ENCODE measurements around the gene PCSK9.

PCSK9 gene

GRCh38 chr1:55059302-55060132, 20.2 kb downstream of the PCSK9 start:
- no peak for DNase-seq (ENCODE audit: low read depth in 2 of 2)

DNA sequence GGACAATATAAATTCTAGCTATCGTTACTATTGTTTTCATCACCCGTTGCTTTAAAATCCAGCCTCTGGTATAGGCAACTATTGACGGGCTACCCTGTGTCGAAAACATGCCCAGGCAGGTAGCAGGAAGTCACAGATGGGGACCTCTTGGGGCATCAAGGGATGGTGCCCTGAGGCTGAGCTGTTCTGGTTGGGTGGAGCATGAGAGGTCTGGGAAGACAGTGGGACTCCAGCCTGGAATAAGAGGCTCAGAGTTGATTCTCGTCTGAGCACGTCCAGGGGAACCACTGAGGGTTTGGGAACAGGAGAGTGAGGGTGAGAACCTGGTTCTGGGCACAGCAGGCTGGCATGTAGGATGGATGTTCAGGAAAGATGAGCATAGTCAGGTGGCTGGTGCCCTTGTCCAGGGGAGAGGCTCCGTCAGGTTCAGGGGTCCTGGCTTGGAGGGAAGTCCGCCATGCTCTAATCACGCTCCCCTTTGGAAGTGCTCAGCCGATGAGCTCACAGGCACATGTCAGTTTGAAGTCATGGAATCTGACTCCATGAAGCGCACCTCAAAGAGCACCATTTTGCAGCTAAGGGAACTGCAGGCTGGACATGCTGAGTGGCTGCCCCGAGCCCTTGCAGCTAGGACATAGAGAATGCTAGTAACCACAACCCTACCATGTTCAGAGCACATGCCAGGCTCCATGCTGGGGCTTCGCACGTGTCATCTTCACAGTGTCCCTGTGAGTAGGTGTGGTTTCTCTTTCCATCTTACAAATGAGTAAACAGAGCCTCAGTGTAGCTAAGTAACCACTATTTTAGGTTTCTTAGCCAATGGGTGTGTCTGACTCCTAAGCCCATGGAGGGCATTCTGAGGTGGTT, 21.0 kb downstream of the PCSK9 start:
- DNase-seq (ENCODE audit: low read depth in 2 of 2) = no peak

- no peak for DNase-seq (ENCODE audit: low read depth in 2 of 2)
These were observed 21.8 kb downstream of the PCSK9 start for GRCh38 chr1:55061000-55061705.

- DNase-seq (ENCODE audit: low read depth in 2 of 2) = no peak
These were observed 22.5 kb downstream of the PCSK9 start for GRCh38 chr1:55061706-55062321.

DNA sequence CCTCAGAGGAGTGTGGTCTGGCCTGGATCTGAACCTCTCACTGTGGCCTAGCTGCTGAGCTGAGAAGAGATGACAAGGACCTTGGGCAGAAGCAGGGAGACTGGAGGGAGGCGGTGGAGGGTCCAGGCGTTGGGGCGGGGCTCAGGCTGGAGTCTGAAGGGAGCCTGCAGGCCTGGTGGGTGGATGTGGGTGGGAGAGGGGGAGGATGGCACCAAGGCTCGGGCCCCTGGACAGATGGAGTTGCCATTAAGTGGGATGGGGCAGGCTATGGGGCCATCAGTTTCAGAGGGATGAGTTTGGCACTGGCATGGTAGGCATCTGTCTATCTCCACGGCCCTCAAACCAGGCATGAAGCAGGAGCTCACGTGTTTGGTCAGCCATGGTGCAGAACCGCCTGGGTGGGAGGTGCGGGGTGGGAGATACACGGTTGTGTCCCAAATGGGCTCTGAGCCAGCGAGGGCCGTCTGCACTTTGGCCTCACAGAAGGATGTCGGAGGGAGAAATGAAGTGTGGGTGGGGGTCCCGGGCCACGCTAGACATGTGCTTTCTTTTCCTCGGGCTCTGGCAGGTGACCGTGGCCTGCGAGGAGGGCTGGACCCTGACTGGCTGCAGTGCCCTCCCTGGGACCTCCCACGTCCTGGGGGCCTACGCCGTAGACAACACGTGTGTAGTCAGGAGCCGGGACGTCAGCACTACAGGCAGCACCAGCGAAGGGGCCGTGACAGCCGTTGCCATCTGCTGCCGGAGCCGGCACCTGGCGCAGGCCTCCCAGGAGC, 23.6 kb downstream of the PCSK9 start:
- no peak for DNase-seq (ENCODE audit: low read depth in 2 of 2)

GRCh38 chr1:55063577-55063942, 24.2 kb downstream of the PCSK9 start:
- no peak for DNase-seq (ENCODE audit: low read depth in 2 of 2)

- DNase-seq (ENCODE audit: low read depth in 2 of 2) = no peak
These were observed 24.8 kb downstream of the PCSK9 start for GRCh38 chr1:55064071-55064581.

GRCh38 chr1:55064861-55065263, 25.5 kb downstream of the PCSK9 start:
- DNase-seq (ENCODE audit: low read depth in 2 of 2) = no peak

DNA sequence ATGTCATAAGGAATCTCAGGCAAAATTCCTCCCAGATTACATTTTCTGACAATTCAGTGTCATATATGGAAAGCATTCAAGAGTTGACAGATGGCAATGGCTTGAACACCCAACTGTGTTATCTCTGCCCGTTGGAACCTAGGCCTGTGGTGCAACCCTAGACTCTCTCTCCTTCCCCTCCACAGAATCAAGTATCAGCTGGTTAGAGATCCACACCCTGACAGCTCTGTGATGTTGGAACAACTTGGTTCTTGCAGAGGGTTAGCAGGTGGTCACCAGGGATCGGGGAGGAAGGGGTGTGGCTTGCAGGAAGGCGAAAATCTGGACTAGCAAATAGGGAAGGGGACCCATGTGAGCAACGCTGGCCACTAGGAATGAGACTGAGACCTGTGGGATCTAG, 26.3 kb downstream of the PCSK9 start:
- DNase-seq (ENCODE audit: low read depth in 2 of 2) = no peak

GRCh38 chr1:55067022-55067778, 27.9 kb downstream of the PCSK9 start:
- no peak for DNase-seq (ENCODE audit: low read depth in 2 of 2)

DNA sequence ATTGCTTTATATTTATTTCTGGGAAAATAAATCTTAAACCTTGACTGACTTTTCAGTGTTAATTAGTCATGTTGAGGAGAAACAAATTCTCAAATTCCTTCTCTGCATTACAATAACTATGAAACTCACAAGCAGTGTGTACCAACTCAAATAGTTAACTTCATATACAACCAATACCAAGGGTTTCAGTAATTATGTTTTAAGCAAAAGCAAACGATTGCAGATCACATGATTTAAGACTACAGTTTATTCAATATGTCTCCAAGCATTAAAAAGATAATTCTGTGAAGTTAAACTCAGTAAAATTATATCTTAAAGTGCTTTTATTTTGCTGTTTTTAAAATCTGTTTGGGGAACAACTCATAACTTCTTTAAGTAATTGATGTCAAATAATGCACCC, 28.6 kb downstream of the PCSK9 start:
- no peak for DNase-seq (ENCODE audit: low read depth in 2 of 2)

GRCh38 chr1:55068638-55069037, 29.3 kb downstream of the PCSK9 start:
- DNase-seq (ENCODE audit: low read depth in 2 of 2) = no peak

DNA sequence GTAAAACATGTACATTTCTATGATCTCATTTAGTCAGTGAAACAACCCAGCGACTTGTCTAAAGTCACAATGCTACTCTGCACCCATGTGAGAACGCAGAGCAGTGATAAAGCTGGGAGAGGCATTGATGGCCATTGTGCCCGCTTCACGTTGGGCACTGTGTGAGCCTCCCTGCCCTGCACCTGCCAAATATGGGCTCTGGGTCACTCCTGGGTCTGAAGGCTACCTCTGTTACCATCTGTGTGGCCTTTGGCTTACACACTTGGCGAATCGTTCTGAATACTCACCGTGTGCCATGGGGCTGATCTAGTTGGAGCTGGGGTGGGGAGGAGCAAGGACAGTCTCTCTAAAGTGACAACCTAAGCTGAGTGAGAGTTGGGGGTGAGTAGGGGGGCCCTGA, 29.9 kb downstream of the PCSK9 start:
- DNase-seq (ENCODE audit: low read depth in 2 of 2) = no peak

- no peak for DNase-seq (ENCODE audit: low read depth in 2 of 2)
These were observed 31.2 kb downstream of the PCSK9 start for GRCh38 chr1:55070293-55071164.

GRCh38 chr1:55071477-55071876, 32.1 kb downstream of the PCSK9 start:
- peak in 1 of 2 experiments; percentile 17 for DNase-seq (ENCODE audit: low read depth in 2 of 2)

DNA sequence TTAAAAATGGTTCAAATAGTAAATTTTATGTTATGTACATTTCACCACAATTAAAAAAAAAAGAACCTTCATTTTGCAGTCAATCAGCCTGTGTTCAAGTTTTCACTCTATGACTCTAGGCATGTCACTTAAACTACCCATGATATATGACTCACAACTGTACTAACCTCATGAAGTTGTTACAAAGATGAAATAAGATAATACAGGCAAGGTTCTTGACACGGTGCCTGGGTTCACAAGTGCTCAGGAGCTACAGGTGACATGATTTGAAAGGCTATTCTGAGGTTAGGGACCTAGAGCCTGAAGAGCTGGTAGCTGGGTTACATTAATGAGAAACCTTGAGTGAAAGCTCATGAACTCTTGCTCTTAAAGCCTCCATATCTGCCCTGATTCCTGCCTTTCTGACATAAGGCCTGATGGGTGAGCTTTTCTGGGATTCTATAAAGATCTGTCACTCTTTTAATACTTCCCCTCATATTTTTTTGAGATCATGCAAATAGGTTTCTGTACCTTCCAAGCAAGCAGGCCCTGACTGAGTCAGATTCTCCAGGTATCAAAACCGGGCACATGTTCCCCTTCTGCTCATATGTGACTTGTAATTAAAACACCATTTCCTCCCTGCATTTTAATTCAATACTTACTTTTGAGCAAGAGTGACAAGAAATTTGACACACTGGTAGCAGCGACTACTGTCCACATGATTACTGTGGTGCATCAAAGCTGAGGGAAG, 34.0 kb downstream of the PCSK9 start:
- no peak for DNase-seq (ENCODE audit: low read depth in 2 of 2)

- DNase-seq (ENCODE audit: low read depth in 2 of 2) = no peak
These were observed 35.1 kb downstream of the PCSK9 start for GRCh38 chr1:55074455-55074854.

GRCh38 chr1:55076356-55076755, 37.0 kb downstream of the PCSK9 start:
- no peak for DNase-seq (ENCODE audit: low read depth in 2 of 2)
